ENCODE results near the gene HIVEP3.

The HIVEP3 gene

GRCh38 chr1:41835485-41835884, 83.2 kb downstream of the HIVEP3 start:
- Histone ChIP-seq H3K36me3 (ENCODE audit: control insufficient read depth in 2 of 2, insufficient read depth in 2 of 2, low read length in 2 of 2) (no peaks in the 10 kb centered on the region), H3K4me3 (ENCODE audit: low read length in 2 of 2) (no peak overlapping the region), H3K9me3 (ENCODE audit: control insufficient read depth in 2 of 2, low read length in 2 of 2) (no peaks in the 10 kb centered on the region), H3K9ac (ENCODE audit: low read length in 2 of 2) (no peak overlapping the region), H3K27ac (ENCODE audit: low read length) (no peak overlapping the region), H3K27me3 (ENCODE audit: control insufficient read depth in 1 of 2, insufficient read depth in 2 of 2, low read length in 2 of 2) (no peaks in the 10 kb centered on the region), H3K4me1 (ENCODE audit: control insufficient read depth, insufficient read depth, low read length) (no peaks in the 10 kb centered on the region)

- no peaks in the 10 kb centered on the region for H3K9me3 ChIP-seq (ENCODE audit: control insufficient read depth in 2 of 2, low read length in 2 of 2)
- H3K27me3 ChIP-seq (ENCODE audit: control insufficient read depth in 1 of 2, insufficient read depth in 2 of 2, low read length in 2 of 2): no peaks in the 10 kb centered on the region
- H3K4me3 ChIP-seq (ENCODE audit: low read length in 2 of 2): no peak overlapping the region
- H3K36me3 ChIP-seq (ENCODE audit: control insufficient read depth in 2 of 2, insufficient read depth in 2 of 2, low read length in 2 of 2): no peaks in the 10 kb centered on the region
- H3K4me1 ChIP-seq (ENCODE audit: control insufficient read depth, insufficient read depth, low read length): peaks cover 2% of the 10 kb centered on the region
- H3K27ac ChIP-seq (ENCODE audit: low read length): no peak overlapping the region
- H3K9ac ChIP-seq (ENCODE audit: low read length in 2 of 2): no peak overlapping the region
Observed at GRCh38 chr1:41833519-41834000, 85.2 kb downstream of the HIVEP3 start.

GRCh38 chr1:41830726-41831125, 88.0 kb downstream of the HIVEP3 start:
- Histone ChIP-seq H3K36me3 (ENCODE audit: control insufficient read depth in 2 of 2, insufficient read depth in 2 of 2, low read length in 2 of 2) (no peaks in the 10 kb centered on the region), H3K4me3 (ENCODE audit: low read length in 2 of 2) (no peak overlapping the region), H3K9me3 (ENCODE audit: control insufficient read depth in 2 of 2, low read length in 2 of 2) (no peaks in the 10 kb centered on the region), H3K27ac (ENCODE audit: low read length) (no peak overlapping the region), H3K9ac (ENCODE audit: low read length in 2 of 2) (no peak overlapping the region), H3K4me1 (ENCODE audit: control insufficient read depth, insufficient read depth, low read length) (peaks cover 4% of the 10 kb centered on the region), H3K27me3 (ENCODE audit: control insufficient read depth in 1 of 2, insufficient read depth in 2 of 2, low read length in 2 of 2) (no peaks in the 10 kb centered on the region)

GRCh38 chr1:41827991-41828570, 90.6 kb downstream of the HIVEP3 start:
- Histone ChIP-seq H3K9me3 (ENCODE audit: control insufficient read depth in 2 of 2, low read length in 2 of 2) (no peaks in the 10 kb centered on the region), H3K4me3 (ENCODE audit: low read length in 2 of 2) (no peak overlapping the region), H3K36me3 (ENCODE audit: control insufficient read depth in 2 of 2, insufficient read depth in 2 of 2, low read length in 2 of 2) (no peaks in the 10 kb centered on the region), H3K4me1 (ENCODE audit: control insufficient read depth, insufficient read depth, low read length) (peaks cover 14% of the 10 kb centered on the region), H3K27ac (ENCODE audit: low read length) (no peak overlapping the region), H3K27me3 (ENCODE audit: control insufficient read depth in 1 of 2, insufficient read depth in 2 of 2, low read length in 2 of 2) (no peaks in the 10 kb centered on the region), H3K9ac (ENCODE audit: low read length in 2 of 2) (no peak overlapping the region)

GRCh38 chr1:41823471-41823870, 95.3 kb downstream of the HIVEP3 start:
- Histone ChIP-seq H3K27me3 (ENCODE audit: control insufficient read depth in 1 of 2, insufficient read depth in 2 of 2, low read length in 2 of 2) (peaks cover 0 to 2% of the 10 kb centered on the region in 2 donors), H3K4me3 (ENCODE audit: low read length in 2 of 2) (no peak overlapping the region), H3K9ac (ENCODE audit: low read length in 2 of 2) (no peak overlapping the region), H3K27ac (ENCODE audit: low read length) (no peak overlapping the region), H3K36me3 (ENCODE audit: control insufficient read depth in 2 of 2, insufficient read depth in 2 of 2, low read length in 2 of 2) (no peaks in the 10 kb centered on the region), H3K4me1 (ENCODE audit: control insufficient read depth, insufficient read depth, low read length) (peaks cover 13% of the 10 kb centered on the region), H3K9me3 (ENCODE audit: control insufficient read depth in 2 of 2, low read length in 2 of 2) (no peaks in the 10 kb centered on the region)

GRCh38 chr1:41822866-41823265, 95.9 kb downstream of the HIVEP3 start:
- Histone ChIP-seq H3K36me3 (ENCODE audit: control insufficient read depth in 2 of 2, insufficient read depth in 2 of 2, low read length in 2 of 2) (no peaks in the 10 kb centered on the region), H3K4me3 (ENCODE audit: low read length in 2 of 2) (no peak overlapping the region), H3K27ac (ENCODE audit: low read length) (no peak overlapping the region), H3K9me3 (ENCODE audit: control insufficient read depth in 2 of 2, low read length in 2 of 2) (no peaks in the 10 kb centered on the region), H3K27me3 (ENCODE audit: control insufficient read depth in 1 of 2, insufficient read depth in 2 of 2, low read length in 2 of 2) (peaks cover 0 to 2% of the 10 kb centered on the region in 2 donors), H3K4me1 (ENCODE audit: control insufficient read depth, insufficient read depth, low read length) (peaks cover 12% of the 10 kb centered on the region), H3K9ac (ENCODE audit: low read length in 2 of 2) (no peak overlapping the region)

GRCh38 chr1:41819843-41820242, 98.9 kb downstream of the HIVEP3 start:
- Histone ChIP-seq H3K27ac (ENCODE audit: low read length) (no peak overlapping the region), H3K36me3 (ENCODE audit: control insufficient read depth in 2 of 2, insufficient read depth in 2 of 2, low read length in 2 of 2) (no peaks in the 10 kb centered on the region), H3K27me3 (ENCODE audit: control insufficient read depth in 1 of 2, insufficient read depth in 2 of 2, low read length in 2 of 2) (peaks cover 0 to 2% of the 10 kb centered on the region in 2 donors), H3K9me3 (ENCODE audit: control insufficient read depth in 2 of 2, low read length in 2 of 2) (no peaks in the 10 kb centered on the region), H3K9ac (ENCODE audit: low read length in 2 of 2) (no peak overlapping the region), H3K4me1 (ENCODE audit: control insufficient read depth, insufficient read depth, low read length) (peaks cover 10% of the 10 kb centered on the region), H3K4me3 (ENCODE audit: low read length in 2 of 2) (no peak overlapping the region)

GRCh38 chr1:41819069-41819468, 99.7 kb downstream of the HIVEP3 start:
- Histone ChIP-seq H3K27me3 (ENCODE audit: control insufficient read depth in 1 of 2, insufficient read depth in 2 of 2, low read length in 2 of 2) (peaks cover 0 to 2% of the 10 kb centered on the region in 2 donors), H3K36me3 (ENCODE audit: control insufficient read depth in 2 of 2, insufficient read depth in 2 of 2, low read length in 2 of 2) (no peaks in the 10 kb centered on the region), H3K4me1 (ENCODE audit: control insufficient read depth, insufficient read depth, low read length) (peaks cover 9% of the 10 kb centered on the region), H3K9ac (ENCODE audit: low read length in 2 of 2) (no peak overlapping the region), H3K9me3 (ENCODE audit: control insufficient read depth in 2 of 2, low read length in 2 of 2) (no peaks in the 10 kb centered on the region), H3K4me3 (ENCODE audit: low read length in 2 of 2) (no peak overlapping the region), H3K27ac (ENCODE audit: low read length) (no peak overlapping the region)

GRCh38 chr1:41816061-41816460, 102.7 kb downstream of the HIVEP3 start:
- no peak overlapping the region for H3K9ac ChIP-seq (ENCODE audit: low read length in 2 of 2)
- no peaks in the 10 kb centered on the region for H3K9me3 ChIP-seq (ENCODE audit: control insufficient read depth in 2 of 2, low read length in 2 of 2)
- H3K27ac ChIP-seq (ENCODE audit: low read length): no peak overlapping the region
- H3K36me3 ChIP-seq (ENCODE audit: control insufficient read depth in 2 of 2, insufficient read depth in 2 of 2, low read length in 2 of 2): no peaks in the 10 kb centered on the region
- H3K27me3 ChIP-seq (ENCODE audit: control insufficient read depth in 1 of 2, insufficient read depth in 2 of 2, low read length in 2 of 2): peaks cover 0 to 2% of the 10 kb centered on the region in 2 donors
- no peak overlapping the region for H3K4me3 ChIP-seq (ENCODE audit: low read length in 2 of 2)
- peaks cover 4% of the 10 kb centered on the region for H3K4me1 ChIP-seq (ENCODE audit: control insufficient read depth, insufficient read depth, low read length)

- H3K9ac ChIP-seq (ENCODE audit: low read length in 2 of 2): no peak overlapping the region
- no peak overlapping the region for H3K27ac ChIP-seq (ENCODE audit: low read length)
- peaks cover 4% of the 10 kb centered on the region for H3K4me1 ChIP-seq (ENCODE audit: control insufficient read depth, insufficient read depth, low read length)
- H3K9me3 ChIP-seq (ENCODE audit: control insufficient read depth in 2 of 2, low read length in 2 of 2): no peaks in the 10 kb centered on the region
- no peak overlapping the region for H3K4me3 ChIP-seq (ENCODE audit: low read length in 2 of 2)
- no peaks in the 10 kb centered on the region for H3K27me3 ChIP-seq (ENCODE audit: control insufficient read depth in 1 of 2, insufficient read depth in 2 of 2, low read length in 2 of 2)
- no peaks in the 10 kb centered on the region for H3K36me3 ChIP-seq (ENCODE audit: control insufficient read depth in 2 of 2, insufficient read depth in 2 of 2, low read length in 2 of 2)
Observed at GRCh38 chr1:41813755-41814745, 104.7 kb downstream of the HIVEP3 start.

GRCh38 chr1:41813226-41813625, 105.5 kb downstream of the HIVEP3 start:
- Histone ChIP-seq H3K4me3 (ENCODE audit: low read length in 2 of 2) (no peak overlapping the region), H3K27me3 (ENCODE audit: control insufficient read depth in 1 of 2, insufficient read depth in 2 of 2, low read length in 2 of 2) (no peaks in the 10 kb centered on the region), H3K9me3 (ENCODE audit: control insufficient read depth in 2 of 2, low read length in 2 of 2) (no peaks in the 10 kb centered on the region), H3K27ac (ENCODE audit: low read length) (no peak overlapping the region), H3K4me1 (ENCODE audit: control insufficient read depth, insufficient read depth, low read length) (peaks cover 4% of the 10 kb centered on the region), H3K9ac (ENCODE audit: low read length in 2 of 2) (no peak overlapping the region), H3K36me3 (ENCODE audit: control insufficient read depth in 2 of 2, insufficient read depth in 2 of 2, low read length in 2 of 2) (no peaks in the 10 kb centered on the region)

Data from stomach smooth muscle (tissue), 2 donors.